Epithelial cell of proximal tubule (primary cell): Measurements from ENCODE around the gene VWA3A. TPM values are rescaled to one million over a fixed set of nuclear protein-coding genes. Genes with fewer than 3 reads are reported as not detected.

ENCODE experiments used
- DNase-seq: peaks from one replicate; pipeline ENCODE4 v3.0.0-alpha.2; 2011; ENCODE audit warnings: low read depth
- H3K4me3 ChIP-seq: 2 replicates; pipeline ENCODE4 v1.5.1; 2011; ENCODE audit warnings: low read depth, mild to moderate bottlenecking, low read length
- total RNA-seq: library from RNA; depleted of rRNA; stranded (reverse); fragments of >200 nt; gene quantifications from 2 replicates; pipeline ENCODE4 v1.2.3, GENCODE V29; 2015
- TF ChIP-seq, protein P1 (sequence below): conservative IDR thresholded peaks from 2 replicates; pipeline ENCODE4 v1.5.1; 2012; ENCODE audit warnings: low read depth, mild to moderate bottlenecking, low read length

Gene VWA3A
- total RNA-seq, 1 donor from 2014 or later, result under 0.01 TPM

GRCh38 chr16:22190081-22190775 is 97.9 kb downstream of the VWA3A start:
- no peak for DNase-seq
- TF ChIP-seq, protein P1, sequence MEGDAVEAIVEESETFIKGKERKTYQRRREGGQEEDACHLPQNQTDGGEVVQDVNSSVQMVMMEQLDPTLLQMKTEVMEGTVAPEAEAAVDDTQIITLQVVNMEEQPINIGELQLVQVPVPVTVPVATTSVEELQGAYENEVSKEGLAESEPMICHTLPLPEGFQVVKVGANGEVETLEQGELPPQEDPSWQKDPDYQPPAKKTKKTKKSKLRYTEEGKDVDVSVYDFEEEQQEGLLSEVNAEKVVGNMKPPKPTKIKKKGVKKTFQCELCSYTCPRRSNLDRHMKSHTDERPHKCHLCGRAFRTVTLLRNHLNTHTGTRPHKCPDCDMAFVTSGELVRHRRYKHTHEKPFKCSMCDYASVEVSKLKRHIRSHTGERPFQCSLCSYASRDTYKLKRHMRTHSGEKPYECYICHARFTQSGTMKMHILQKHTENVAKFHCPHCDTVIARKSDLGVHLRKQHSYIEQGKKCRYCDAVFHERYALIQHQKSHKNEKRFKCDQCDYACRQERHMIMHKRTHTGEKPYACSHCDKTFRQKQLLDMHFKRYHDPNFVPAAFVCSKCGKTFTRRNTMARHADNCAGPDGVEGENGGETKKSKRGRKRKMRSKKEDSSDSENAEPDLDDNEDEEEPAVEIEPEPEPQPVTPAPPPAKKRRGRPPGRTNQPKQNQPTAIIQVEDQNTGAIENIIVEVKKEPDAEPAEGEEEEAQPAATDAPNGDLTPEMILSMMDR, result no peak
- peak overlapping the region; percentile 70 for H3K4me3 ChIP-seq

GRCh38 chr16:22190776-22191531 is 98.6 kb downstream of the VWA3A start:
- peak overlapping the region; percentile 60 for H3K4me3 ChIP-seq
- TF ChIP-seq, protein P1, result no peak
- DNase-seq, result peak; percentile 96

DNA sequence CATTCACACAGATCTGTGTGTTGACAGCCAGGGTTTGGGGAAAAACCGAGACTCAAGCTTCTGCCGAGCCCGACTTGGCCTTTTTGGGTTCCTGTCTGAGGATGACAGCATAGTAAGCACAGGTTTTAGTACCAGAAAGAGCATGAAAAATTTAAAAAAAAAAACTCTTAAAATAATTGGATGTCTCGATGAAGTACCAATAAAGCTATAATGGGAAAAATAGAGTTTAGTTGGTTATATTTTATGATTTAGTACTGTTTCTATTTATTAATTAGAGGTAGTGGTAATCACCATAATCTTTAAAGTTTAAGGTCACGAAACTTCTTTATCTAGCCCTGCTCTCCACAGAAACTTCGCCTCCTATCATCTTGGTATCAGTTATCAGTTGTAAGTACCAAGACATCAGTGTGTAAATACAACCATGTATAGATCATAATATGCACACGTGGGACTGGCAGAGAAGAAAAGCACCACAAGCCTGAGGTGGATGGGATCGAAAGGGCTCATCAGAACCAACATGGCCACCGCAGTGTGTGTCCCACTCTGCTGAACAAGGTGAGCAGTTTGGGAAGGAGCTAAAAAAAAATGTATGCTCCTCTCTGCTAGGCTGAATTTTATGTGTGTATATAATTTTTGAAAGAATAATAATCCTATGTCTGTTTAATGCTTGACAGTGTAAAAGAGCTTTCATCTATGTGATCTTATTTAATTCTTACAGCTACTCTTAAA is 99.4 kb downstream of the VWA3A start:
- no peak for DNase-seq
- TF ChIP-seq, protein P1, result no peak
- peak overlapping the region; percentile 60 for H3K4me3 ChIP-seq

DNA sequence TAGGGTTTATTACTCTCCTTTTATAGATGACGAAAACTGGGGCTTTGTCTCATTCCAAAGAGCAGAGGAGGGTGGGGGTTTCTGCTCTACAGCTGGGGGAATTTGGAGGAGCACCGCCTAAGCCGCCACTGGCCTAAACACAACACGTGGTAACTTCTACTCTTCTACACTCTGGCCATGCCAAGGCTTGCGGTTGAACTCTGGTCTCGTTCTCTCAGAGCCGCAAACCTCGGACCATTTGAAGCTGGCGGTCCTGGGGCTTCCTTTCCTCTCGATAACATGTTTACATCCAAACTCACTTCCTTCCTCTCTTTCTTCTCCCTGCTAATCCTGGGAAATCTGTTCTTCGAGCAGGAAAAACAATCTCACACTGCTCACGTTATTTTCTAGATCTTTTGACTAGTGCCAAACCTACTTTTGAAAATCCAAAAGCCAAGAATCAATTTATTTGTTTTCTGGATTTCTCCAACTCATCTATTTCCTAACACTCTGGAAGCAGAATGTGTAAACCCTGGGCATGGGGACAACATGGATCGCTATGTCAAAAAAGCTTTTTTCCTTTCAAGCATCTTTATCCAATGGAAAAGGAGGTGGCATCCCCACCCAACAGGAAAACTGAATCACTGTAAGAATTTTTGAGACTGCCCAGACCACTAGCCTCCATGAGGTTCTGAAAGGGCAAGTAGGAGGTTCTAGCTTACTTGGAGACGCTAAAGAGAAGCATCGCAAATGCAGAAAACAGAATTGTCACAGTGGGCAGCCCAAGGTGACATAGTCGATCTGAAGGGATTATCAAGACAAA is 100.1 kb downstream of the VWA3A start:
- H3K4me3 ChIP-seq, result peak overlapping the region; percentile 60
- no peak for DNase-seq
- TF ChIP-seq, protein P1, result no peak

GRCh38 chr16:22193063-22193411 is 100.7 kb downstream of the VWA3A start:
- no peak overlapping the region for H3K4me3 ChIP-seq
- TF ChIP-seq, protein P1, result no peak

DNA sequence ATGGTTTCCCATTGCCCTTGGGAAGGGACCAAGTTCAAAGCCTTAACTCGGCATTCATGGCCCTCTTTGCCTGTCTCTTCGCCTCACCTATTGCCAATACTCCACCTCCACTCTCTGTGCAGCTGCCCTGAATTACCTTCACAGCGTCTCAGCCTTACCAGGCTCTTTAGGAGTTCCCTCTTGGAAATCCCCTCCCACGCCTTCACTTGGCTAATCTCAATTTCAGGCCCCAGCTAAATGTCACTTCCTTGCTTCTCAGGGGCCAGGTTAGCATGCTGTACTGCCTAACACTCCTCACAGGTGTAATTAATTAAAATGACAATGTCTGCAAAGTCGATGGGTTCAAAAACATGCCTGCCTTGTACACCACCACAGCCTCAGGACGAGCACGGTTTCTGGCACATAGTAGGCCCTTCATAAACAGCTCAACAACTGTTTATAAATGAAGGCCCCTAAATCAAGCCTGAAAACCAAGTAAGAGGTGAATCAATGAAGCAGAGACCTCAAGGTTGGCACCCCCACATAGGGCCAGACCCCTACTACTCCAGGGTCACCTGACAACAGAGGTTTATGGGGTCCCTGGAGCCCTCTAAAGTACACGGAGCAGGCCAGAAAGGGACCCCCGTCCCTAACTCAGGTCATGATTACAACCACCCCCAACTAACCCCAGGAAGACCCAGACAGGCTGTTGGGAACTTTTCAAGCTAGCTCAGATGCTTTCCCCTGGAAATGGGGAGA is 102.5 kb downstream of the VWA3A start:
- DNase-seq, result no peak
- TF ChIP-seq, protein P1, result no peak
- no peak overlapping the region for H3K4me3 ChIP-seq

More at GRCh38 chr16:22193063-22193411, 100.7 kb downstream of the VWA3A start:
- DNase-seq, result no peak
